DOHH2 (cell line): ENCODE results near the gene SUPT3H.

Source experiments
- CTCF ChIP-seq: fragments of 200-600 bp; sonication (generic); IDR thresholded peaks from one replicate; pipeline ENCODE4 v1.5.1; 2014; ENCODE audit warnings: antibody characterized with exemption, mild to moderate bottlenecking, low read depth, low read length; ENCODE audit not compliant: poor library complexity, severe bottlenecking
- EZH2phosphoT487 ChIP-seq: fragments of 200-600 bp; sonication (generic); IDR thresholded peaks from 2 replicates; pipeline ENCODE4 v1.6.1; 2017; ENCODE audit warnings: borderline replicate concordance, mild to moderate bottlenecking, antibody characterized with exemption, low read length, moderate library complexity, mixed read lengths

GRCh38 chr6:45420909-45421708 is 43.4 kb upstream of the SUPT3H start:
- TF ChIP-seq CTCF = no peak
- TF ChIP-seq EZH2phosphoT487 = peak; percentile 87
